DOHH2 (cell line): ENCODE measurements around the gene SGTB.
A peak's percentile ranks its signal among the peaks of the same experiment; 100 is the strongest.

Experiments used
- H3F3A ChIP-seq: fragments of 200-600 bp; sonication (generic), shearing (Covaris generic); 2 replicates; pipeline ENCODE4 v1.6.0; 2016; ENCODE audit warnings: antibody characterized with exemption, mild to moderate bottlenecking; ENCODE audit not compliant: control insufficient read depth, insufficient read depth
- H3K27ac ChIP-seq: fragments of 200-600 bp; sonication (generic); 2 replicates; pipeline ENCODE4 v1.5.1; 2014; ENCODE audit warnings: low read depth, mild to moderate bottlenecking, low read length, moderate library complexity
- H3K27me3 ChIP-seq: fragments of 200-600 bp; sonication (generic); 2 replicates; pipeline ENCODE4 v1.6.1; 2014; ENCODE audit warnings: mild to moderate bottlenecking, low read length, mixed read lengths; ENCODE audit not compliant: control insufficient read depth
- H3K36me3 ChIP-seq: fragments of 200-600 bp; sonication (generic); 2 replicates; pipeline ENCODE4 v1.6.1; 2014; ENCODE audit warnings: mild to moderate bottlenecking, low read length, moderate library complexity, mixed read lengths; ENCODE audit not compliant: control insufficient read depth
- H3K4me1 ChIP-seq: fragments of 200-600 bp; sonication (generic); 2 replicates; pipeline ENCODE4 v1.6.1; 2014; ENCODE audit warnings: mild to moderate bottlenecking, low read length, mixed read lengths; ENCODE audit not compliant: control insufficient read depth
- H3K4me2 ChIP-seq: fragments of 200-600 bp; sonication (generic); 2 replicates; pipeline ENCODE4 v1.6.0; 2014; ENCODE audit warnings: mild to moderate bottlenecking, low read length, moderate library complexity
- H3K4me3 ChIP-seq: fragments of 200-600 bp; sonication (generic); 2 replicates; pipeline ENCODE4 v1.5.1; 2014; ENCODE audit warnings: mild to moderate bottlenecking, low read length, mixed read lengths
- H3K79me2 ChIP-seq: fragments of 200-600 bp; sonication (generic); 2 replicates; pipeline ENCODE4 v1.6.1; 2014; ENCODE audit warnings: mild to moderate bottlenecking, low read length, mixed read lengths; ENCODE audit not compliant: control insufficient read depth
- H3K9me2 ChIP-seq: fragments of 200-600 bp; sonication (generic); replicated peaks from 2 replicates; pipeline ENCODE4 v1.6.1; 2014; ENCODE audit warnings: mild to moderate bottlenecking, low read length, mixed read lengths; ENCODE audit not compliant: control insufficient read depth
- H3K9me3 ChIP-seq: fragments of 200-600 bp; sonication (generic); 2 replicates; pipeline ENCODE4 v1.6.1; 2014; ENCODE audit warnings: antibody characterized with exemption, low read length, mixed read lengths; ENCODE audit not compliant: control insufficient read depth, insufficient read depth
- H4K20me1 ChIP-seq: fragments of 200-600 bp; sonication (generic); 2 replicates; pipeline ENCODE4 v1.6.0; 2014; ENCODE audit warnings: low read depth, mild to moderate bottlenecking, antibody characterized with exemption, low read length, moderate library complexity; ENCODE audit not compliant: control insufficient read depth, insufficient read depth
- EZH2phosphoT487 ChIP-seq: fragments of 200-600 bp; sonication (generic); IDR thresholded peaks from 2 replicates; pipeline ENCODE4 v1.6.1; 2017; ENCODE audit warnings: borderline replicate concordance, mild to moderate bottlenecking, antibody characterized with exemption, low read length, moderate library complexity, mixed read lengths
- TF ChIP-seq, protein P1 (sequence below): fragments of 200-600 bp; sonication (generic); IDR thresholded peaks from one replicate; pipeline ENCODE4 v1.5.1; 2014; ENCODE audit warnings: antibody characterized with exemption, mild to moderate bottlenecking, low read depth, low read length; ENCODE audit not compliant: poor library complexity, severe bottlenecking

Gene SGTB, protein sequence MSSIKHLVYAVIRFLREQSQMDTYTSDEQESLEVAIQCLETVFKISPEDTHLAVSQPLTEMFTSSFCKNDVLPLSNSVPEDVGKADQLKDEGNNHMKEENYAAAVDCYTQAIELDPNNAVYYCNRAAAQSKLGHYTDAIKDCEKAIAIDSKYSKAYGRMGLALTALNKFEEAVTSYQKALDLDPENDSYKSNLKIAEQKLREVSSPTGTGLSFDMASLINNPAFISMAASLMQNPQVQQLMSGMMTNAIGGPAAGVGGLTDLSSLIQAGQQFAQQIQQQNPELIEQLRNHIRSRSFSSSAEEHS

DNA sequence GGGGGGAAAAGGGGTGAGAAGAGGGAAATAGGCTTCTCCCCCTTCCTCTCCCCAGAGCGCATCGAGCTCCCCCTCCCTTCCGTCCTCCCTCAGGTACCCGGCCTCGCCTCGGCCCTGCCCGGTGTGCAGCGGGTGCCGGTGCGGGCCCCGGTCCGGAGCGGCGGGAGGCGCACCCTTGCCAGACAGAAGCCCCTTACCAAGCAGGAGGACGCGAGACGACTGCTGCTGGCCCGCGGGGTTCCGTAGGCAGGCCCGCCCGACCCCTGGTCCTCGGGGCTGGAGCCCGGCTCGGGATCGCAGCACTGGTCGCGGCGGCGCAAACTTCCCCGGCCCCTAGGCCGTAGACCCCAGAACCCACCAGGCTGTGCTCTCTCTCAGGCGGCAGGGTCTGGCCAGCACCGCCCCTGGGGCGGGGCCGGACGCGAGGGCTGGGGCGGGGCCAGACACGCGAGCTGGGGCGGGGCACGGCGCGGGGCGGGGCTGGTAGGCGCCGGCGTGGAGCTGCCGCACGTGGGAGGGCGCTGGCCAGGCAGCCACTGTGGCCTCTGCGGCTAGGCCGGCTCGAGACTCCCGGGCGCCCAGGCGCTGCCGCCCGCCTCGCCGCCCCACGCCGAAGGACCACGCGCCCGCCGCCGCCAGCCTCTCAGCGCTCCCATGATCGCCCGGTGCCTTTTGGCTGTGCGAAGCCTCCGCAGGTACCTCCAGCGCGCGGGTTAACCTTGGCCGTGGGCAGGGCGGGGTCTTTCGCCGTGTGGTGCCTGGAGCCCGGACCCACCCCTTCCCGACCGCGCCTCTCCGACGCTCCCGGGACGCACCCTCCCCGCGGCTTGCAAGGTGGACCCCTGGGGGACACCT is at the start of gene SGTB, which contains the start of gene NLN:
Gene SGTB (minus strand): TSS at position 390 of the 855 bp plus-strand sequence. CDS start 1,302 bp downstream, outside the sequence.
Gene NLN (plus strand): TSS at position 486 of the 855 bp plus-strand sequence. CDS start 169 bp downstream, at position 655.
- Histone ChIP-seq H3K4me1 (peaks cover 33% of the 10 kb centered on the region), H3K9me2 (no peaks in the 10 kb centered on the region), H3K27me3 (no peaks in the 10 kb centered on the region), H3K9me3 (no peaks in the 10 kb centered on the region), H3F3A (peaks cover 5% of the 10 kb centered on the region; the same call in 1 of the 2 replicates), H4K20me1 (no peaks in the 10 kb centered on the region; the same call in 1 of the 2 replicates), H3K27ac (0 out of 2 replicates have a peak within 1 kb of the TSS, but pooled peaks have one; percentile 27), H3K79me2 (peaks cover 49% of the 10 kb centered on the region), H3K4me3 (peak within 1 kb of the TSS; percentile 86), H3K4me2 (peak within 1 kb of the TSS; percentile 63), H3K36me3 (peaks cover 16% of the 10 kb centered on the region)
- TF ChIP-seq EZH2phosphoT487 = no peak
- TF ChIP-seq, protein P1, sequence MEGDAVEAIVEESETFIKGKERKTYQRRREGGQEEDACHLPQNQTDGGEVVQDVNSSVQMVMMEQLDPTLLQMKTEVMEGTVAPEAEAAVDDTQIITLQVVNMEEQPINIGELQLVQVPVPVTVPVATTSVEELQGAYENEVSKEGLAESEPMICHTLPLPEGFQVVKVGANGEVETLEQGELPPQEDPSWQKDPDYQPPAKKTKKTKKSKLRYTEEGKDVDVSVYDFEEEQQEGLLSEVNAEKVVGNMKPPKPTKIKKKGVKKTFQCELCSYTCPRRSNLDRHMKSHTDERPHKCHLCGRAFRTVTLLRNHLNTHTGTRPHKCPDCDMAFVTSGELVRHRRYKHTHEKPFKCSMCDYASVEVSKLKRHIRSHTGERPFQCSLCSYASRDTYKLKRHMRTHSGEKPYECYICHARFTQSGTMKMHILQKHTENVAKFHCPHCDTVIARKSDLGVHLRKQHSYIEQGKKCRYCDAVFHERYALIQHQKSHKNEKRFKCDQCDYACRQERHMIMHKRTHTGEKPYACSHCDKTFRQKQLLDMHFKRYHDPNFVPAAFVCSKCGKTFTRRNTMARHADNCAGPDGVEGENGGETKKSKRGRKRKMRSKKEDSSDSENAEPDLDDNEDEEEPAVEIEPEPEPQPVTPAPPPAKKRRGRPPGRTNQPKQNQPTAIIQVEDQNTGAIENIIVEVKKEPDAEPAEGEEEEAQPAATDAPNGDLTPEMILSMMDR = no peak

DNA sequence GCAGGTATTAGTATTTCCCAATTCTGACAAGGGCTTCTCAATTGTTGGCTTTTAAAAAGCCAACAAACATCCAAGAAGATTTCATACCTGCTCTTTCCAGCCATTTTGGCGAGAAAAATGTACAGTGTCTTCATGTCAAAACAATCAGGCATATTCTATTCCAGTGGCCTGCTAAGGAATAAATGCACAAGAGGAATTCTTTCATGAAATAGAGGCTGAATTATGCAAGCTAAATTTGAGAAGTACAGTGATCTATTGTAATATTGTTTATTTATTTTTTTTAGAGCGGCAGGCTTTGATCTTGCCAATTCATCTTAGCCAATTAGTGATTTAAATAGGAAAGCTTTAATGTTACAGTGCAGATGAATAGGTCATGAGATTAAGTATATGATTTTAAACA is 49.4 kb upstream of the SGTB start:
- Histone ChIP-seq H4K20me1 (no peaks in the 10 kb centered on the region), H3K9me2 (no peaks in the 10 kb centered on the region), H3K4me1 (no peaks in the 10 kb centered on the region), H3K9me3 (no peaks in the 10 kb centered on the region), H3K4me2 (no peak overlapping the region), H3K27me3 (no peaks in the 10 kb centered on the region), H3K36me3 (peaks cover 3% of the 10 kb centered on the region; the same call in 1 of the 2 replicates), H3K79me2 (no peaks in the 10 kb centered on the region), H3K27ac (no peak overlapping the region), H3K4me3 (no peak overlapping the region), H3F3A (no peaks in the 10 kb centered on the region)
- no peak for TF ChIP-seq EZH2phosphoT487
- TF ChIP-seq, protein P1 = no peak

DNA sequence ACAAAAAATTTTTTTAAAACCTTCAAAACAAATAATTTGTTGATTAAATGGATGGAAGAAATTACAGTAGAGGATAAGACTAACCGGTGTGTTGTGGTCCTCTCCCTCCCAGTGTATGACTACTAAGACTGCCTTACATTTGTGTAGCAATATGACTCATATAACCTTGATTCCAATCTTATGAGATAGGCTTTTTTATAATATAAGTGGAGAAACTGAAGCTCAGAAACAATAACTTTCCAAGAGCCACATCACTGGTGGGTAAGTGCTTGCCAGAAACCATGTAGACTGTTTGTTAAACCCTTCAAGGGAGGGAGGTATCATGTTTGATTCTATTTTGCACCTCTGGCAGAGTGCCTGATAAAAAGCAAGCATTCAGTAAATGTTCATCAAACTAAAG is 47.6 kb upstream of the SGTB start:
- no peak overlapping the region for H3K27ac ChIP-seq
- no peaks in the 10 kb centered on the region for H3K27me3 ChIP-seq
- H4K20me1 ChIP-seq = no peaks in the 10 kb centered on the region
- no peaks in the 10 kb centered on the region for H3K9me3 ChIP-seq
- H3K4me3 ChIP-seq = no peak overlapping the region
- no peak for TF ChIP-seq EZH2phosphoT487
- TF ChIP-seq, protein P1 = no peak
- no peaks in the 10 kb centered on the region for H3K9me2 ChIP-seq
- no peaks in the 10 kb centered on the region for H3K79me2 ChIP-seq
- H3K4me1 ChIP-seq = no peaks in the 10 kb centered on the region
- no peaks in the 10 kb centered on the region for H3F3A ChIP-seq
- H3K4me2 ChIP-seq = no peak overlapping the region
- H3K36me3 ChIP-seq = peaks cover 6% of the 10 kb centered on the region; the same call in 1 of the 2 replicates
